Glutamatergic neuron (in vitro differentiated cells): Measurements from ENCODE around the gene HHIPL1. TPM values are rescaled to one million over a fixed set of nuclear protein-coding genes. Genes with fewer than 3 reads are reported as not detected.
A peak's percentile ranks its signal among the peaks of the same experiment; 100 is the strongest.

Source experiments
- DNase-seq: peaks from one replicate; pipeline ENCODE4 v3.0.0; 2022
- H3K27ac Mint-ChIP-seq: one replicate; pipeline ENCODE4 v1.8.0; 2020; ENCODE audit warnings: mild to moderate bottlenecking, mixed read lengths, inconsistent platforms; ENCODE audit not compliant: unreplicated experiment
- H3K27me3 Mint-ChIP-seq: one replicate; pipeline ENCODE4 v1.8.0; 2020; ENCODE audit warnings: mild to moderate bottlenecking, moderate library complexity, mixed read lengths, inconsistent platforms; ENCODE audit not compliant: unreplicated experiment
- H3K36me3 Mint-ChIP-seq: one replicate; pipeline ENCODE4 v1.8.0; 2020; ENCODE audit warnings: mild to moderate bottlenecking, mixed read lengths, inconsistent platforms; ENCODE audit not compliant: unreplicated experiment
- H3K4me1 Mint-ChIP-seq: one replicate; pipeline ENCODE4 v1.8.0; 2020; ENCODE audit warnings: mild to moderate bottlenecking, low read depth, mixed read lengths, inconsistent platforms; ENCODE audit not compliant: unreplicated experiment
- H3K4me3 Mint-ChIP-seq: one replicate; pipeline ENCODE4 v1.8.0; 2020; ENCODE audit warnings: mild to moderate bottlenecking, mixed read lengths, inconsistent platforms; ENCODE audit not compliant: unreplicated experiment
- H3K9me3 Mint-ChIP-seq: one replicate; pipeline ENCODE4 v1.8.0; 2020; ENCODE audit warnings: mild to moderate bottlenecking, moderate library complexity, mixed read lengths, inconsistent platforms; ENCODE audit not compliant: unreplicated experiment
- total RNA-seq: library from RNA; stranded (reverse); fragmentation: NEBNext Ultra II Directional; extraction: Animal tissue kit (Norgen Biotek cat#: 25700); gene quantifications from one replicate; pipeline ENCODE4 v1.2.1, GENCODE V29; 2021; ENCODE audit not compliant: unreplicated experiment
- TF ChIP-seq, protein P1 (sequence below): fragments of 200-600 bp; sonication (generic); IDR thresholded peaks from one replicate; pipeline ENCODE4 v1.5.0; 2021; ENCODE audit not compliant: partially characterized antibody, unreplicated experiment

The HHIPL1 gene
- total RNA-seq, 1 donor from 2014 or later, result 0.47 TPM

DNA sequence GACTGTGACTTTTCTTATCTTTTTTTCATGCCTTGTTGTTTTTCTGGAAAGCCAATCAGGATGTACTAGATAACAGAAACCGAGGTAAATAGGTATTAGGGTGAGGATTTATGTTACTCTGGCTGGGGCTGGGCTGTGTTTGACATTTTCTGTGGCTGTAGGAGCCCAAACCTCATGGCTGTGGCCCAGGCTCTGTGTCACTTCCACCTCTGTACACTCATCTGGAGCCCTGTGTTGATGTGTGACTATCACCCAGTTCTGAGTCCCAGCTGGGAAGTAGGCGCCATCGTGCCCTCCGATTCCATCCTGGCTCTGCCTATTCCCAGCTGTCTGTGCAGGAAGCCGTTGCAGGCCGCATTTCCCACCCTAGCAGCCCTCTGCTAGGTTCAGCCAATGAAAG is 1.6 kb upstream of the HHIPL1 start:
- Mint-ChIP-seq H3K27ac (no peak overlapping the region), H3K4me1 (no peaks in the 10 kb centered on the region), H3K36me3 (no peaks in the 10 kb centered on the region), H3K9me3 (peaks cover 2% of the 10 kb centered on the region), H3K27me3 (peaks cover 10% of the 10 kb centered on the region), H3K4me3 (no peak overlapping the region)
- no peak for DNase-seq
- TF ChIP-seq, protein P1, sequence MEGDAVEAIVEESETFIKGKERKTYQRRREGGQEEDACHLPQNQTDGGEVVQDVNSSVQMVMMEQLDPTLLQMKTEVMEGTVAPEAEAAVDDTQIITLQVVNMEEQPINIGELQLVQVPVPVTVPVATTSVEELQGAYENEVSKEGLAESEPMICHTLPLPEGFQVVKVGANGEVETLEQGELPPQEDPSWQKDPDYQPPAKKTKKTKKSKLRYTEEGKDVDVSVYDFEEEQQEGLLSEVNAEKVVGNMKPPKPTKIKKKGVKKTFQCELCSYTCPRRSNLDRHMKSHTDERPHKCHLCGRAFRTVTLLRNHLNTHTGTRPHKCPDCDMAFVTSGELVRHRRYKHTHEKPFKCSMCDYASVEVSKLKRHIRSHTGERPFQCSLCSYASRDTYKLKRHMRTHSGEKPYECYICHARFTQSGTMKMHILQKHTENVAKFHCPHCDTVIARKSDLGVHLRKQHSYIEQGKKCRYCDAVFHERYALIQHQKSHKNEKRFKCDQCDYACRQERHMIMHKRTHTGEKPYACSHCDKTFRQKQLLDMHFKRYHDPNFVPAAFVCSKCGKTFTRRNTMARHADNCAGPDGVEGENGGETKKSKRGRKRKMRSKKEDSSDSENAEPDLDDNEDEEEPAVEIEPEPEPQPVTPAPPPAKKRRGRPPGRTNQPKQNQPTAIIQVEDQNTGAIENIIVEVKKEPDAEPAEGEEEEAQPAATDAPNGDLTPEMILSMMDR, result no peak

DNA sequence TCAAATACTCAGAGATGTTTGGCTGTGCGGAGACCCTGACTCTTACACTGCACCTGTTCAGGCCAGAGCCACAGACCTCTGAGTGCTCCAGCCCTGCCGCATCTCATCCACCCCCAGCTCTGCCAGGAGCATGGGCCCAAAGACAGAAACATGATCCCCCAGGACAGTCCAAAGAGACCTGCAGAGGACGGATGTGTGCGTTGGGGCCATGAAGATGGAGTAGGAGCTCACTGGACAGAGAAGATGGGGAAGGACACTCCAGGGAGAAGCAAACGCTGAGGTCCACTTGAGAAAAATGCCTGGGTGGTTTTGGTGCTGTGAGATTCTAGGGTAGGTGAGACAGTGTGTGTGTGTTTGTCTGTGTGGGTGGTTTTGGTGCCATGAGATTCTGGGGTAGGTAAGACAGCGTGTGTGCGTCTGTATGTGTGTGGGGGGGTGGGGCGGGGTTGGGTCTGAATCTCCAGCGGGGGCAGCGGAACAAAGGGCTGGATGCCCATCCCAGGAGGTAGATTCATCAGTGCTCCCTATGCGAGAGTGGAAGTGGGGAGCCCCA is 818 bp upstream of the HHIPL1 start:
- Mint-ChIP-seq H3K27ac (no peak overlapping the region), H3K4me1 (no peaks in the 10 kb centered on the region), H3K36me3 (no peaks in the 10 kb centered on the region), H3K4me3 (no peak overlapping the region), H3K27me3 (peaks cover 13% of the 10 kb centered on the region), H3K9me3 (peaks cover 2% of the 10 kb centered on the region)
- TF ChIP-seq, protein P1, result no peak
- no peak for DNase-seq

DNA sequence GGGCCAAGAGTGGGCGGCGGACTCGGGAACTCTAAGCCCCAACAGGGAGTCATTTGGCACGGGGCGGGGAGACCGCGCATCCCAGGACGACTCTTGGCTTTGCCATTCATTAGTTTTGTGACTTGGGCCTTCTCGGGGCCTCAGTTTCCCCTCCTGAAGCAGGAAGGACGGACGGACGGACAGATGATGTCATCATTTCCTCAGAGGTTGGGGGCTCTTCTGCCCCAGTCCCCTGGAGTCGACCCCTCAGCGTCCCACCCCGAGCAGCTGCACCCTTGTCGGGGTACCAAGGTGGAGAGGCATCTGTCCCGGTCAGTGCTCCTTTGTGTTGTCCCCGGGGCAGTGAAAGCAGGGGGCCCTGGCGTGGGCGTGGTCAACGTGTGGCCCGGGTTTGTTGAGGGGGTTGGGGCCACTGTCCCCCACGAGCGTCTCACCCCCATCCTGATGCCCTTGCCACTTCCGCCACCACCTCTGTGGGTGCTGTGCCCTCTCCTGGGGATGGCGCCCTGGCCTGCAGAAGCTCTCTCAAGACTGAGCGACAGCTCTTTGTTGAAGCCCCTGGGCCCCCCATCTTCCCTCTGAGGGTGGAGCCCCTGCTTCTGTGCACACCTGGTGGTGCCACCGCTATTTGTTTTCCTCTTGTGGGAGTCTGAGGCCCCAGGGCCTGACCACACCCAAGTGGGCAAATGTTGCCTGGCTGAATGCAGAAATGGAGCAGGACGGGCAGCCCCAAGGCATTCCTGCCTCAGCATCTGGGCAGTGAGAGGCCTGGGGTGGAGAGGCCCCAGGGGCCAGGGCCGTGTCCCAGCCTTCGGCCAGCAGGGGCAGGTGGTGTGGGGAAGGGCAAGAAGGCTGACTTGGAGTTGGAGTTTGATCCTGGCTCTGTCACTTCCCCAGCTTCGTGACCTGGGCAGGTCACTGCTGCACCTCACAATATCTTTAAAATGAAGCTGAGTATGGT is 896 bp downstream of the HHIPL1 start:
- peak overlapping the region; percentile 78 for H3K4me3 Mint-ChIP-seq
- H3K27me3 Mint-ChIP-seq, result peaks cover 18% of the 10 kb centered on the region
- TF ChIP-seq, protein P1, result no peak
- no peaks in the 10 kb centered on the region for H3K4me1 Mint-ChIP-seq
- peaks cover 2% of the 10 kb centered on the region for H3K9me3 Mint-ChIP-seq
- no peak overlapping the region for H3K27ac Mint-ChIP-seq
- no peak for DNase-seq
- no peaks in the 10 kb centered on the region for H3K36me3 Mint-ChIP-seq

DNA sequence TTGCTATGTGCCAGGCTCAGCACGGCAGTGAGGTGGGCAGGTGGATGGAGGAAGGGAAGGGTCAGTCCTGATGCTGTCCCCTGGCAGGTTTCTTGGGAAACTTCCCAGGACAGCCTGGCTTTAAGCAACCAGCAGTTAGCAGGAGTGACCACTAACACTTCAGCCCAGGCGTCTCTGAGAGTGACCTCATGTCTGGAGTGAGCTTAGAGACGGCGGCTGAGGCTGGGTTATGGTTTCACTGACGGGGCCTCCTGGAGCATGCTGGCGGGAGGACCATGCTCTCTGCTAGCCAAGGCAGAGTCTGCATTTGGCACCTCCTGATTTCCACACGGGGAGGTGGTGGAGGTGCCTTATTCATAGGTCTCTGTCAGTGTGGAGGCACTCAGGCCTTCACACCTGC is 2.5 kb downstream of the HHIPL1 start:
- TF ChIP-seq, protein P1, result no peak
- no peak for DNase-seq
- H3K4me1 Mint-ChIP-seq, result no peaks in the 10 kb centered on the region
- peaks cover 15% of the 10 kb centered on the region for H3K27me3 Mint-ChIP-seq
- no peaks in the 10 kb centered on the region for H3K9me3 Mint-ChIP-seq
- H3K4me3 Mint-ChIP-seq, result no peak overlapping the region
- H3K27ac Mint-ChIP-seq, result no peak overlapping the region
- H3K36me3 Mint-ChIP-seq, result no peaks in the 10 kb centered on the region
